Urinary bladder (tissue), 4 donors: ENCODE data around the gene SYT12. TPM values are rescaled to one million over a fixed set of nuclear protein-coding genes. Genes with fewer than 3 reads are reported as not detected.

Experiments used
- DNase-seq: peaks from one replicate; pipeline ENCODE4 v3.0.0-alpha.2; 2015; ENCODE audit errors: extremely low spot score
- H3K27ac ChIP-seq: one replicate; pipeline ENCODE4 v1.5.1; 2013; ENCODE audit warnings: low read depth, mild to moderate bottlenecking, moderate library complexity
- H3K36me3 ChIP-seq: one replicate; pipeline ENCODE4 v1.6.1; 2013; ENCODE audit warnings: mild to moderate bottlenecking, moderate library complexity; ENCODE audit not compliant: insufficient read depth
- H3K4me1 ChIP-seq: one replicate; pipeline ENCODE4 v1.6.1; 2013; ENCODE audit warnings: mild to moderate bottlenecking, moderate library complexity; ENCODE audit not compliant: insufficient read depth
- H3K4me3 ChIP-seq: one replicate; pipeline ENCODE4 v1.5.1; 2013; ENCODE audit warnings: low read depth, low read length
- WGBS: extraction: QIAGEN DNeasy Blood & Tissue Kit; methylation state at CpG from one replicate; pipeline ENCODE4 v1.1.7; 2013; 5-methylcytosine and 5-hydroxymethylcytosine counted together
- polyA plus RNA-seq: library from polyadenylated mRNA; stranded (reverse); fragments of 200-250 nt; gene quantifications from one replicate; pipeline ENCODE4 v1.2.3, GENCODE V29; 2013
- total RNA-seq: library from RNA; depleted of rRNA; stranded (reverse); fragments of >200 nt; gene quantifications from one replicate; pipeline ENCODE4 v1.2.3, GENCODE V29; 2014
- donor health status: healthy with polysubstance abuse.
- donor health status: healthy.

The SYT12 gene
- total and polyA plus RNA-seq, 2 donors = 0.20 to 0.26 TPM

GRCh38 chr11:67048515-67049130 lies 25.7 kb downstream of the SYT12 start:
- no peak for DNase-seq
- 89% methylated on average over 22 of the region's 22 CpGs for whole genome bisulfite sequencing
- Histone ChIP-seq H3K27ac (no peak overlapping the region), H3K4me3 (no peak overlapping the region), H3K36me3 (no peaks in the 10 kb centered on the region), H3K4me1 (no peaks in the 10 kb centered on the region)

- no peak overlapping the region for H3K27ac ChIP-seq
- H3K4me1 ChIP-seq = no peaks in the 10 kb centered on the region
- H3K4me3 ChIP-seq = no peak overlapping the region
- WGBS = 86% methylated on average over 3 of the region's 3 CpGs
- no peak for DNase-seq
- no peaks in the 10 kb centered on the region for H3K36me3 ChIP-seq
These were observed 27.2 kb downstream of the SYT12 start for GRCh38 chr11:67050139-67050538.

- no peak for DNase-seq
- Histone ChIP-seq H3K27ac (no peak overlapping the region), H3K36me3 (no peaks in the 10 kb centered on the region), H3K4me3 (no peak overlapping the region), H3K4me1 (peaks cover 6% of the 10 kb centered on the region)
- WGBS = 87% methylated on average over 9 of the region's 9 CpGs
These were observed 28.4 kb downstream of the SYT12 start for GRCh38 chr11:67051180-67051893.

- Histone ChIP-seq H3K36me3 (no peaks in the 10 kb centered on the region), H3K4me1 (peaks cover 7% of the 10 kb centered on the region), H3K4me3 (no peak overlapping the region), H3K27ac (no peak overlapping the region)
- 84% methylated on average over 4 of the region's 4 CpGs for WGBS
- DNase-seq = no peak
These were observed 29.1 kb downstream of the SYT12 start for GRCh38 chr11:67051945-67052488.

GRCh38 chr11:67052891-67053290 lies 30.0 kb downstream of the SYT12 start:
- H3K27ac ChIP-seq = no peak overlapping the region
- H3K4me1 ChIP-seq = peaks cover 7% of the 10 kb centered on the region
- WGBS = 88% methylated on average over 5 of the region's 5 CpGs
- no peaks in the 10 kb centered on the region for H3K36me3 ChIP-seq
- H3K4me3 ChIP-seq = no peak overlapping the region
- DNase-seq = no peak

GRCh38 chr11:67053896-67054329 lies 31.0 kb downstream of the SYT12 start:
- WGBS = 21% methylated on average over 7 of the region's 7 CpGs
- no peak for DNase-seq
- Histone ChIP-seq H3K4me3 (no peak overlapping the region), H3K4me1 (peaks cover 7% of the 10 kb centered on the region), H3K27ac (no peak overlapping the region), H3K36me3 (no peaks in the 10 kb centered on the region)

GRCh38 chr11:67054346-67054835 lies 31.5 kb downstream of the SYT12 start:
- DNase-seq = no peak
- WGBS = 63% methylated on average over 9 of the region's 9 CpGs
- Histone ChIP-seq H3K36me3 (no peaks in the 10 kb centered on the region), H3K4me3 (no peak overlapping the region), H3K27ac (no peak overlapping the region), H3K4me1 (peaks cover 7% of the 10 kb centered on the region)

- H3K4me1 ChIP-seq = peaks cover 7% of the 10 kb centered on the region
- no peak overlapping the region for H3K4me3 ChIP-seq
- H3K27ac ChIP-seq = no peak overlapping the region
- H3K36me3 ChIP-seq = no peaks in the 10 kb centered on the region
- 59% methylated on average over 10 of the region's 10 CpGs for WGBS
- DNase-seq = peak; percentile 51
These were observed 32.0 kb downstream of the SYT12 start for GRCh38 chr11:67054836-67055523.

GRCh38 chr11:67055812-67056211 lies 32.9 kb downstream of the SYT12 start:
- WGBS = 20% methylated on average over 17 of the region's 17 CpGs
- H3K27ac ChIP-seq = no peak overlapping the region
- peaks cover 7% of the 10 kb centered on the region for H3K4me1 ChIP-seq
- no peak overlapping the region for H3K4me3 ChIP-seq
- no peak for DNase-seq
- no peaks in the 10 kb centered on the region for H3K36me3 ChIP-seq

GRCh38 chr11:67056267-67057204 lies 33.6 kb downstream of the SYT12 start, which contains the start of gene RHOD:
Gene RHOD (plus strand): TSS chr11:67056847. CDS start chr11:67056903, 56 bp downstream.
- DNase-seq = no peak
- WGBS = 5% methylated on average over 72 of the region's 72 CpGs
- peaks cover 7% of the 10 kb centered on the region for H3K4me1 ChIP-seq
- peak within 1 kb of the TSS; percentile 62 for H3K4me3 ChIP-seq
- no peaks in the 10 kb centered on the region for H3K36me3 ChIP-seq
- H3K27ac ChIP-seq = no peak within 1 kb of the TSS

- DNase-seq = no peak
- 55% methylated on average over 10 of the region's 10 CpGs for WGBS
- Histone ChIP-seq H3K4me1 (peaks cover 7% of the 10 kb centered on the region), H3K27ac (no peak overlapping the region), H3K36me3 (no peaks in the 10 kb centered on the region), H3K4me3 (peak overlapping the region; percentile 62)
These were observed 34.3 kb downstream of the SYT12 start for GRCh38 chr11:67057205-67057672.

GRCh38 chr11:67058506-67058905 lies 35.6 kb downstream of the SYT12 start:
- WGBS = 88% methylated on average over 8 of the region's 8 CpGs
- Histone ChIP-seq H3K4me1 (peaks cover 7% of the 10 kb centered on the region), H3K4me3 (no peak overlapping the region), H3K27ac (no peak overlapping the region), H3K36me3 (no peaks in the 10 kb centered on the region)
- no peak for DNase-seq
